Pancreas (tissue), 10 donors: Measurements from ENCODE around the gene HIF1A. TPM values are rescaled to one million over a fixed set of nuclear protein-coding genes. Genes with fewer than 3 reads are reported as not detected.

ENCODE experiments used
- ATAC-seq, 4 donors: fragments of 200-7000 bp; cut with Tn5 transposase; one replicate each; pipeline versions ENCODE4 v1.8.0 to v1.9.1; 2020; ENCODE audit warnings: mild to moderate bottlenecking in 4 of 4, moderate library complexity in 4 of 4
- DNase-seq, 6 donors: peaks; one replicate each; pipeline ENCODE4 v3.0.0-alpha.2; 2020
- FAIRE-seq: peaks from 2 replicates; lab custom pipeline; 2012; peaks lifted over from hg19 to GRCh38; lab: Jason Lieb, UNC
- H3K27ac ChIP-seq, 4 donors: fragments of 200-600 bp; sonication (generic); 1 replicate in 3 of 4; 2 replicates in 1 of 4; pipeline versions ENCODE4 v1.5.0 to v1.8.0; 2020
- H3K27me3 ChIP-seq, 4 donors: fragments of 200-600 bp; one replicate each; pipeline ENCODE4 v1.8.0; 2021
- H3K36me3 ChIP-seq, 3 donors: fragments of 200-600 bp; sonication (generic) in 1 of 3; one replicate each; pipeline versions ENCODE4 v1.5.0 to v1.8.0; 2020 to 2021
- H3K4me1 ChIP-seq, 3 donors: fragments of 200-600 bp; one replicate each; pipeline ENCODE4 v1.8.0; 2021
- H3K4me3 ChIP-seq, 4 donors: fragments of 200-600 bp; sonication (generic) in 2 of 4; one replicate each; pipeline versions ENCODE4 v1.5.0 to v1.8.0; 2020 to 2021
- H3K9me3 ChIP-seq, 4 donors: fragments of 200-600 bp; one replicate each; pipeline ENCODE4 v1.8.0; 2021
- CTCF ChIP-seq, 4 donors: fragments of 200-600 bp; sonication (generic) in 3 of 4; IDR thresholded peaks; one replicate each; pipeline versions ENCODE4 v1.5.0 to v1.8.0; 2021; ENCODE audit warnings: antibody characterized with exemption in 4 of 4
- WGBS, 2 donors: extraction: QIAGEN DNeasy Blood & Tissue Kit; methylation state at CpG; one replicate each; pipeline ENCODE4 v1.1.7; 2013; 5-methylcytosine and 5-hydroxymethylcytosine counted together
- intact Hi-C, 3 donors: fragments of 100-400 bp; cut with DNase I; formaldehyde crosslinking; loops; one replicate each; pipeline versions ENCODE4 v1.11.1 to v1.14.2; 2022
- polyA plus RNA-seq, 2 donors: library from polyadenylated mRNA; stranded (reverse); fragments of 200-250 nt; gene quantifications; one replicate each; pipeline ENCODE4 v1.2.3, GENCODE V29; 2013
- total RNA-seq, 6 donors: library from RNA; stranded (reverse); fragmentation: NEBNext Ultra II Directional in 4 of 6; extraction: Animal tissue kit (Norgen Biotek cat#: 25700) in 4 of 6; gene quantifications; one replicate each; pipeline versions ENCODE4 v1.2.1 to v1.2.4, GENCODE V29; 2021 to 2023
- donor health status: healthy with polysubstance abuse.
- donor health status: DM: no; HTN: no; CAD: no; lungs with moderate emphysema.
- donor health status: DM: no; HTN: no; CAD: no.
- donor health status: control.
- donor health status: control.
- donor health status: Bipolar disorder and iron deficiency.
- donor health status: DM: yes; HTN: yes; CAD: no.
- donor health status: DM: no; HTN: no; CAD: no.
- donor health status: DM: no; HTN: no; CAD: no.
- donor health status: DM: yes; HTN: yes; CAD: no.

Gene HIF1A
- total and polyA plus RNA-seq, 8 donors, result 10.6 to 97.4 (median 27.0) TPM

GRCh38 chr14:61671082-61671481 lies 24.2 kb upstream of the HIF1A start:
- Histone ChIP-seq H3K4me1 (no peaks in the 10 kb centered on the region), H3K27me3 (no peaks in the 10 kb centered on the region), H3K4me3 (no peak overlapping the region), H3K27ac (no peak overlapping the region), H3K9me3 (no peaks in the 10 kb centered on the region), H3K36me3 (no peaks in the 10 kb centered on the region)
- FAIRE-seq, result no peak
- ATAC-seq, result no peak
- no peak for DNase-seq
- no peak for TF ChIP-seq CTCF (IDR thresholded peaks at IDR 0.05)
- 72 to 79% methylated on average over 3 of the region's 3 CpGs for WGBS, 2 donors
- intact Hi-C loops, result no loop called here

GRCh38 chr14:61672796-61673195 lies 22.5 kb upstream of the HIF1A start:
- Histone ChIP-seq H3K4me1 (no peaks in the 10 kb centered on the region), H3K4me3 (no peak overlapping the region), H3K27ac (no peak overlapping the region), H3K27me3 (no peaks in the 10 kb centered on the region), H3K9me3 (no peaks in the 10 kb centered on the region), H3K36me3 (no peaks in the 10 kb centered on the region)
- intact Hi-C loops, result no loop called here
- TF ChIP-seq CTCF (IDR thresholded peaks at IDR 0.05), result no peak
- no peak for FAIRE-seq
- 65 to 66% methylated on average over 7 of the region's 7 CpGs for WGBS, 2 donors
- no peak for ATAC-seq
- DNase-seq, result no peak

GRCh38 chr14:61673305-61673704 lies 22.0 kb upstream of the HIF1A start:
- Histone ChIP-seq H3K27ac (no peak overlapping the region), H3K4me3 (no peak overlapping the region), H3K36me3 (no peaks in the 10 kb centered on the region), H3K9me3 (no peaks in the 10 kb centered on the region), H3K27me3 (no peaks in the 10 kb centered on the region), H3K4me1 (no peaks in the 10 kb centered on the region)
- DNase-seq (no peak), ATAC-seq (no peak), FAIRE-seq (no peak)
- WGBS, 2 donors, result 76 to 78% methylated on average over 5 of the region's 5 CpGs
- TF ChIP-seq CTCF (IDR thresholded peaks at IDR 0.05), result no peak
- intact Hi-C loops, result no loop called here

- WGBS, 2 donors, result 30 to 32% methylated on average over 3 of the region's 3 CpGs
- no peak overlapping the region for H3K4me3 ChIP-seq
These were observed 20.0 kb upstream of the HIF1A start for GRCh38 chr14:61675291-61675690.

GRCh38 chr14:61677479-61677878 lies 17.8 kb upstream of the HIF1A start:
- intact Hi-C loops, result no loop called here
- H3K4me1 ChIP-seq, result no peaks in the 10 kb centered on the region
- FAIRE-seq, result no peak
- H3K36me3 ChIP-seq, result no peaks in the 10 kb centered on the region
- H3K27me3 ChIP-seq, result no peaks in the 10 kb centered on the region
- no peaks in the 10 kb centered on the region for H3K9me3 ChIP-seq
- TF ChIP-seq CTCF (IDR thresholded peaks at IDR 0.05), result no peak
- DNase-seq, result no peak
- no peak for ATAC-seq
- H3K27ac ChIP-seq, result no peak overlapping the region
- H3K4me3 ChIP-seq, result no peak overlapping the region

More at GRCh38 chr14:61675291-61675690, 20.0 kb upstream of the HIF1A start:
- Histone ChIP-seq H3K27ac (no peak overlapping the region), H3K36me3 (no peaks in the 10 kb centered on the region), H3K9me3 (no peaks in the 10 kb centered on the region), H3K27me3 (no peaks in the 10 kb centered on the region), H3K4me1 (no peaks in the 10 kb centered on the region)
- FAIRE-seq (no peak), ATAC-seq (no peak), DNase-seq (no peak)
- intact Hi-C loops, result no loop called here
- no peak for TF ChIP-seq CTCF (IDR thresholded peaks at IDR 0.05)
